Measurements from ENCODE around the gene TRIM31. TPM values are rescaled to one million over a fixed set of nuclear protein-coding genes. Genes with fewer than 3 reads are reported as not detected.
A peak's percentile ranks its signal among the peaks of the same experiment; 100 is the strongest.

The TRIM31 gene
- total RNA-seq, 1 donor from 2014 or later, result not detected

- Mint-ChIP-seq H3K4me1 (ENCODE audit: unreplicated experiment) (peaks cover 48% of the 10 kb centered on the region), H3K9me3 (ENCODE audit: unreplicated experiment) (no peaks in the 10 kb centered on the region), H3K4me3 (ENCODE audit: unreplicated experiment) (peak overlapping the region; percentile 31), H3K27ac (ENCODE audit: unreplicated experiment) (no peak overlapping the region), H3K36me3 (ENCODE audit: unreplicated experiment) (peaks cover 32% of the 10 kb centered on the region), H3K27me3 (ENCODE audit: unreplicated experiment) (peaks cover 59% of the 10 kb centered on the region)
- TF ChIP-seq CTCF (IDR thresholded peaks at IDR 0.05), result no peak
- no peak for DNase-seq (ENCODE audit: extremely low spot score, unreplicated experiment)
These were observed 41.6 kb downstream of the TRIM31 start for GRCh38 chr6:30071081-30071818.

GRCh38 chr6:30067460-30068139 lies 45.3 kb downstream of the TRIM31 start:
- Mint-ChIP-seq H3K27me3 (ENCODE audit: unreplicated experiment) (peaks cover 26% of the 10 kb centered on the region), H3K9me3 (ENCODE audit: unreplicated experiment) (no peaks in the 10 kb centered on the region), H3K4me3 (ENCODE audit: unreplicated experiment) (peak overlapping the region; percentile 96), H3K27ac (ENCODE audit: unreplicated experiment) (peak overlapping the region; percentile 99), H3K36me3 (ENCODE audit: unreplicated experiment) (peaks cover 34% of the 10 kb centered on the region), H3K4me1 (ENCODE audit: unreplicated experiment) (peaks cover 37% of the 10 kb centered on the region)
- no peak for DNase-seq (ENCODE audit: extremely low spot score, unreplicated experiment)
- no peak for TF ChIP-seq CTCF (IDR thresholded peaks at IDR 0.05)

- peak; percentile 99 for DNase-seq (ENCODE audit: extremely low spot score, unreplicated experiment)
- H3K4me1 Mint-ChIP-seq (ENCODE audit: unreplicated experiment), result peaks cover 42% of the 10 kb centered on the region
- H3K9me3 Mint-ChIP-seq (ENCODE audit: unreplicated experiment), result no peaks in the 10 kb centered on the region
- no peak for TF ChIP-seq CTCF (IDR thresholded peaks at IDR 0.05)
- peaks cover 18% of the 10 kb centered on the region for H3K27me3 Mint-ChIP-seq (ENCODE audit: unreplicated experiment)
- H3K4me3 Mint-ChIP-seq (ENCODE audit: unreplicated experiment), result peak within 1 kb of the TSS; percentile 96
- H3K27ac Mint-ChIP-seq (ENCODE audit: unreplicated experiment), result peak within 1 kb of the TSS; percentile 99
- peaks cover 30% of the 10 kb centered on the region for H3K36me3 Mint-ChIP-seq (ENCODE audit: unreplicated experiment)
These were observed 46.1 kb downstream of the TRIM31 start, which contains the start of gene PPP1R11 for GRCh38 chr6:30066577-30067459. TSS of gene PPP1R11 (plus strand) at chr6:30067198. CDS start at chr6:30067411, 213 bp downstream.

- peaks cover 27% of the 10 kb centered on the region for H3K36me3 Mint-ChIP-seq (ENCODE audit: unreplicated experiment)
- no peaks in the 10 kb centered on the region for H3K9me3 Mint-ChIP-seq (ENCODE audit: unreplicated experiment)
- DNase-seq (ENCODE audit: extremely low spot score, unreplicated experiment), result no peak
- no peak for TF ChIP-seq CTCF (IDR thresholded peaks at IDR 0.05)
- peaks cover 42% of the 10 kb centered on the region for H3K4me1 Mint-ChIP-seq (ENCODE audit: unreplicated experiment)
- H3K4me3 Mint-ChIP-seq (ENCODE audit: unreplicated experiment), result peak overlapping the region; percentile 96
- H3K27me3 Mint-ChIP-seq (ENCODE audit: unreplicated experiment), result peaks cover 13% of the 10 kb centered on the region
- H3K27ac Mint-ChIP-seq (ENCODE audit: unreplicated experiment), result peak overlapping the region; percentile 99
These were observed 46.8 kb downstream of the TRIM31 start for GRCh38 chr6:30066082-30066481.

Data from osteocyte (in vitro differentiated cells).